Adipose tissue (tissue), 3 donors: ENCODE data around the gene TMEM163. TPM values are rescaled to one million over a fixed set of nuclear protein-coding genes. Genes with fewer than 3 reads are reported as not detected.
"Not testable (repeated sequence)": the region's sequence is repeated elsewhere in the genome, so short reads cannot be mapped to it uniquely, and the experiment has no call there.

Experiments
- H3K27ac ChIP-seq: one replicate; pipeline ENCODE4 v1.5.1; 2013; ENCODE audit warnings: low read depth, low read length
- WGBS, 3 donors: extraction: QIAGEN DNeasy Blood & Tissue Kit; methylation state at CpG; one replicate each; pipeline ENCODE4 v1.1.7; 2013; 5-methylcytosine and 5-hydroxymethylcytosine counted together
- polyA plus RNA-seq, 3 donors: library from polyadenylated mRNA; stranded (reverse); fragments of 200-250 nt; gene quantifications; one replicate each; pipeline ENCODE4 v1.2.3, GENCODE V29; 2013
- donor health status: healthy with polysubstance abuse.
- donor health status: Bipolar disorder and iron deficiency.
- donor health status: healthy.

TMEM163 gene
- polyA plus RNA-seq, 3 donors: 1.5 to 36.4 (median 2.4) TPM

- WGBS, 3 donors: 83 to 86% (median 84%) methylated on average over 2 of the region's 2 CpGs
- H3K27ac ChIP-seq: no peak overlapping the region
Measured at GRCh38 chr2:134600208-134600607, 118.6 kb downstream of the TMEM163 start.

DNA sequence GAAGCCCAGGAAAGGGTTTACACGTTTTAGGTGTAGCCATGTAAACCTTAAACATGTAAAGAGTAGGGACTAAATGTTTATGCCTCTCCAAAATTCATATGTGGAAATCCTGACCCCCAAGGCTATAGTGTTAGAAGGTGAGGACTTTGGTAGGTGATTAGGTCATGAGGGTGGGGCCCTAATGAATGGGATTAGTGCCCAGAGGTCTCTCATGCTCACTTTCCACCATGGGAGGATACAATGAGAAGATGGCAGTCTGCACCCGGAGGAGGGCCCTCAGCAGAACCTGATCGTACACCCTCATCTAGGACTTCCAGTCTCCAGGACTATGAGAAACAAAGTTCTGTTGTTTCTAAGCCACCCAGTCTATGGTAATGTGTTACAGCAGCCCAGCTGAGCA is 119.6 kb downstream of the TMEM163 start:
- no peak overlapping the region for H3K27ac ChIP-seq
- WGBS, 3 donors: 84 to 92% (median 86%) methylated on average over 3 of the region's 3 CpGs

DNA sequence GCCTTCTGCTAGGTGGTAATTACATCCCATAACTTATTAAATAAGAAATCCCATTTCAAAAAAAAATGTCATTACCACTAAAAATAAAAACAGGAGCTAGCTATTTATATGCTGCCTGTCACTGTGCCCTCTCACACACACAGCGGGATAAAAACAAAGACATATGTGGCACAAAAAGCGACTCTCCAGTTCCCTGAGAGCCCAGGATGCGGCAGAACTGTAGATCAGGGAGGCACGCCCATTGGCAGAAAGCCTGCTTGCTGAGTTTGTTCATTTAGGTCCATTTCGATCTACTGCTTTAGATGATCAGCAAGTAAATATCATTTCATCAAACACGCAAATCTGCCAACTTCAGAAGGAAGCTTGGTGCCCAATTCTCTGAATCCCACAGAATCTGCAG is 124.4 kb downstream of the TMEM163 start:
- no peak overlapping the region for H3K27ac ChIP-seq
- WGBS, 3 donors: 66 to 80% (median 75%) methylated on average over 6 of the region's 6 CpGs

DNA sequence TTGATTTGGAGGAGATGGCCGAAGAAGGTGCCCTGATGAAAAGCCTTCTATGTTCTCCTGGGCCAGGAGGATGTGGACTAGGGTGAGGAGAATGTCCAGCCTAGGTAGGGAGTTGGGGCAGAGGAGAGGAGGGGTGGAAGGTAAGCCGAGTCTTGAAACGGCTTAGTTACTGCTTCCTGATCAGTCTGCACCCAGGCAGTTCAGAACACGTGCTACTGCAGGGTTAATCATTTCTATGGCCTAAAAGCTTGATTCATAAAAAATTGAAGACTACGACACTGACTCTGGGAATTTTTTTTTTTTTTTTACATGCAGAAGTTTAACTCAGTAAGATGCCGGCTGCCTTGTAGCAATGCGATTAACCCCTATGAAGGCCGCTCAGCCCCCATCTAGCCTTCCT is 125.3 kb downstream of the TMEM163 start:
- H3K27ac ChIP-seq: no peak overlapping the region
- WGBS, 3 donors: 75 to 90% (median 82%) methylated on average over 8 of the region's 8 CpGs

DNA sequence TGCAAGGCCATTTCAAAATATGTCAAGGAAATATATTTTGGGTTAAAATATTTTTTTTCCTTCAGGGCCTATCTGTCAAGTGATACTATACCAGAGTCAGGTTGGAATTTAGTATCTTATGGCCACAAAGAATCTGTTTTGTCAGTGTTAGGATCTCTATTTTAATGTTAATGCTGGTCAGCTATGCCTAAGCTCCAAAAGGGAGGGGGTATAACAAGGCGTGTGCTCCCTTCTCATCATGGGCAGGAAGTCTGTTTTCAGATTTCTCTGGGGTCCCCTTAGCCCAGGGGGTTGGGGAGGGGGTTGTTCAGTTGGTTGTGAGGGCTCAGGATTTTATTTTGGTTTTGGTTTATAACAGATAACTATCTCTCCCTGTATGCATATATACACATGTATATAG is 126.4 kb downstream of the TMEM163 start:
- 64 to 86% (median 72%) methylated on average over 1 of the region's 1 CpG for WGBS, 3 donors
- H3K27ac ChIP-seq: no peak overlapping the region

- WGBS, 3 donors: 87 to 90% (median 90%) methylated on average over 1 of the region's 1 CpG
- no peak overlapping the region for H3K27ac ChIP-seq
Measured at GRCh38 chr2:134591526-134591925, 127.3 kb downstream of the TMEM163 start.

DNA sequence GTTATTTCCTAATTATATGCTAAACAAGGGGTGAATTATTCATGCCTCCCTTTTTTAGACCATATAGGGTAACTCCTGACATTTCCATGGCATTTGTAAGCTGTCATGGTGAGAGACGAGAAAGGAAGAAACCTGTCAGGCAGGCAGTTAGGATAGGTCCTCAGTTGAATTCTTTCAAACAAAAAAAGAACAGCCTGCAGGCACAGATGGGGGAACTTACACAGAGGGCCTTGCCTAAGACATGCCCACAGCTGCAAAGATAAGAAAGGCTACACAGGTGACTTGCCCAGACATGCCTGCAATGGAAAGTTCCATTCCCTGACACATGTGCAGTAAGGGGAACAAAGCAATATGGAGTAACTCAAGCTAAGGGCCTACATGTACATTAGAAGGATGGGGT is 128.1 kb downstream of the TMEM163 start:
- WGBS, 3 donors: 86 to 92% (median 90%) methylated on average over 1 of the region's 1 CpG
- H3K27ac ChIP-seq: no peak overlapping the region

GRCh38 chr2:134589171-134590083 is 129.4 kb downstream of the TMEM163 start:
- WGBS, 3 donors: 68 to 88% (median 81%) methylated on average over 4 of the region's 4 CpGs
- not testable (repeated sequence) for H3K27ac ChIP-seq

DNA sequence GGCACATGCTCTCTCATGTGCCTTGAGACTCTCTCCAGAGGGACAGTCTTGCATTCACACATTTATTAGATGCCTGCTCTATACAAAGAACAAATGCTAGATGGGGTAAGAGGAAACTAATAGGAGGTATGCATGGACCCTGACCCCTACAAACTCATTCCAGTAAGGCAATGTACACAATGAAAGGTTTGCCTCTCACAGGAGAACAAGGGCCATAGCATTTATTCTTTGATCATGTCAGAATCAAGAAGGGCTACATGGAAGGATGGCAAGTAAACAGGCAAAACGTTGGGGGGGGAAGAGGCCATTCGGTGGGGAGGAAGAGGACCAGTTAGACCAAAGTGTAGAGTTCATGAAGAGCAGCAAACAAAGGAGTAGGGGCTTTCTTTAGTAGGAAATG is 130.2 kb downstream of the TMEM163 start:
- 67 to 88% (median 88%) methylated on average over 2 of the region's 2 CpGs for WGBS, 3 donors
- H3K27ac ChIP-seq: no peak overlapping the region

GRCh38 chr2:134586326-134586965 is 132.4 kb downstream of the TMEM163 start:
- H3K27ac ChIP-seq: no peak overlapping the region

DNA sequence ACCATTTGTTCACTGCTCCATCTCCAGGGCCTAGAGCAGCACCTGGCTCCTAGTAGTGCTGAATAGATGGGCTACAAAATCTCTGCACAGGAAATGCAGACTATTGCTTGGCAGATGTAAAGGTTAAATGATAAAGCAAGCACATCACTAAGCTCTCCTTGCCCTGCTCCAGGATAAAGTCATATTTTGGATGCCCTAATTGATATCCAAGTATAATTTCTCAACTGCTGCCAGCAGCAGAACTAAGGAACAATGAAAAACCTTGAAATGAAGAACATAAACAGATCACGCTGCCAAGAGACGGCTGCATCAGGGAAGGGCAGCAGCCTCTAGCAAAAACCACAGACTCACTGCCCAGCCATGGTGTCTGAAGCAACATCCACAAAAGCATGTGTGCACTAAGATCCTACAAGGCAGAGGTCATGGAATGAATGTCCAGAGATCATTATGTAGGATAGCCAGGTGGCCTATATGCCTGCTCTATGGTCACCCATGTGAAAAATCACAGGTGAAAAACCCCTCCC is 134.7 kb downstream of the TMEM163 start:
- H3K27ac ChIP-seq: no peak overlapping the region
- 23 to 51% (median 43%) methylated on average over 2 of the region's 2 CpGs for WGBS, 3 donors

More at GRCh38 chr2:134586326-134586965, 132.4 kb downstream of the TMEM163 start:
- WGBS, 3 donors: 55 to 86% (median 66%) methylated on average over 8 of the region's 8 CpGs

- no peak overlapping the region for H3K27ac ChIP-seq
- WGBS, 3 donors: 74 to 97% (median 91%) methylated on average over 6 of the region's 6 CpGs
Measured at GRCh38 chr2:134583462-134583861, 135.3 kb downstream of the TMEM163 start.

GRCh38 chr2:134582547-134582899 is 136.3 kb downstream of the TMEM163 start:
- 61 to 83% (median 67%) methylated on average over 2 of the region's 2 CpGs for WGBS, 3 donors
- H3K27ac ChIP-seq: no peak overlapping the region

DNA sequence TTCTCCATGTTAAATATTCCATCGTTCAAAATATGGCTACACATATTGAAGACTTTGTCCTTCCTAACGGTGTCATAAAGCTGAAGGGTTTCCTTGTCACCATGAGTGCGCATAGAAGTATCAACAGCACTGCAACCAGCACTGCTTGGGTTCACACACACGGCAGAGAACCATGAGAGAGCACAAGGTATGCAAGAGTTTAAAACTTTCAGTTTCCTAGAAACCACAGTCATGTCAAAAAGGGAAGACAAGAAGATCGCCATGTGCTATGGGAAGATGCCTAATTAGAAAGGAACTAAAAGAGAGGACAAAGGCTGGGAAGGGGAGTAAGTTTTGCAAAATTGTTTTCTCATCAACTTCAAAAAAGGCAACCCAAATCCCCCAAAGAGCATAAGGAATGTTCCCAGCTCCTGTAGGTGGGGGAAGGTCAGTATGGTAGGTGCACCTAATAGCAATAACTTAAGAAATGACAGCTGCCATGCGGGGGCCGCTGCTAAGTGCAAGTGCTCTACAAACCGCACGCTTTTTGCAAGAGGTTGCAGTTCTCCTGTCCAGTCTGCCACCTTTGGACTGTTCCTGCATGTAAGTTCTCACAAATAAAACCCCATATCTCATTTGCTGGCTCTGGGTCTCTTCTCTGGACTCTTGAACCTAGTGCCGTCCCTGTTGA is 136.8 kb downstream of the TMEM163 start:
- 86 to 91% (median 90%) methylated on average over 10 of the region's 10 CpGs for WGBS, 3 donors
- no peak overlapping the region for H3K27ac ChIP-seq

DNA sequence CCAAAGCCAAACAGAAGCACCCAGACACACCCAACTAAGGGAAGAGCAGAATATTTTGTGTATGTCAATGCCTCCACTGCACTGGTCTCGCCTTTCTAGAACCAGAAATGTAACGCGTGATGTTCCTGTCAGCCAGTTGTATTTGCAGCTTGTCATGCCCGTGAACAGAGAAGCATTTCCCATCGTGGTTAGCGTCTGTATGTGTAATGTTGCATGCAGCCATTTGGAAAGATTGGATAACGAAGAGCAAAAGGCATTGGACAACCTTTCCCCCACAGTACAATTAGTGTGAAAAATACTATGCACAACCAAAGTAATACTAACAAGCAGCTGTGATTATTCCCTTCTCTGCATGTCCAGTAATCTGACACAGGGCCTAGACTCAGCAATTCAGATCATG is 140.5 kb downstream of the TMEM163 start:
- WGBS, 3 donors: 79 to 89% (median 84%) methylated on average over 7 of the region's 7 CpGs
- no peak overlapping the region for H3K27ac ChIP-seq

GRCh38 chr2:134576478-134576877 is 142.3 kb downstream of the TMEM163 start:
- no peak overlapping the region for H3K27ac ChIP-seq

GRCh38 chr2:134575888-134576287 is 142.9 kb downstream of the TMEM163 start:
- no peak overlapping the region for H3K27ac ChIP-seq
- WGBS, 3 donors: 82 to 95% (median 95%) methylated on average over 5 of the region's 5 CpGs

GRCh38 chr2:134574611-134575330 is 144.0 kb downstream of the TMEM163 start:
- 68 to 84% (median 75%) methylated on average over 10 of the region's 10 CpGs for WGBS, 3 donors
- no peak overlapping the region for H3K27ac ChIP-seq
